Measurements from ENCODE around the gene SLBP.
A peak's percentile ranks its signal among the peaks of the same experiment; 100 is the strongest.
"Not testable (repeated sequence)": the region's sequence is repeated elsewhere in the genome, so short reads cannot be mapped to it uniquely, and the experiment has no call there.

SLBP gene

GRCh38 chr4:1676605-1677525, 35.3 kb downstream of the SLBP start:
- WGBS (ENCODE audit: insufficient coverage) = 73% methylated on average over 21 of the region's 25 CpGs
- Histone ChIP-seq H3K27me3 (replicated peaks in 2 of 5; ENCODE audit: control insufficient read depth in 4 of 5, insufficient read depth in 5 of 5, low read length in 4 of 5) (no peaks in the 10 kb centered on the region), H3K36me3 (ENCODE audit: control insufficient read depth in 4 of 4, insufficient read depth in 4 of 4, low read length in 3 of 4) (no peaks in the 10 kb centered on the region), H3K27ac (ENCODE audit: insufficient read depth in 1 of 2, low read depth in 1 of 2, low read length in 2 of 2, poor library complexity in 1 of 2, severe bottlenecking in 2 of 2) (no peak overlapping the region), H3K9me3 (ENCODE audit: control extremely low read depth in 1 of 5, control insufficient read depth in 4 of 5, insufficient read depth in 2 of 5, low read depth in 1 of 5, low read length in 4 of 5) (no peaks in the 10 kb centered on the region), H3K4me3 (ENCODE audit: control insufficient read depth in 1 of 7, extremely low read depth in 1 of 7, insufficient read depth in 4 of 7, low read depth in 2 of 7, low read length in 6 of 7) (no peak overlapping the region), H3K4me1 (ENCODE audit: control extremely low read depth in 1 of 4, control insufficient read depth in 4 of 4, insufficient read depth in 4 of 4, low read length in 3 of 4) (peaks cover 0 to 12% (median 10%) of the 10 kb centered on the region in 4 experiments)
- ChIA-PET POLR2A (no interaction called here), CTCF (interaction anchor here (1.6 to 1.7 kb wide), 2 partner anchors 14 to 16 kb away, joined by 4 to 6 read pairs; no protein-coding TSS in a partner anchor)
- DNase-seq = peak; percentile 42 to 86 (median 78)

- Histone ChIP-seq H3K4me1 (ENCODE audit: control extremely low read depth in 1 of 4, control insufficient read depth in 4 of 4, insufficient read depth in 4 of 4, low read length in 3 of 4) (peaks cover 0 to 12% (median 10%) of the 10 kb centered on the region in 4 experiments), H3K36me3 (ENCODE audit: control insufficient read depth in 4 of 4, insufficient read depth in 4 of 4, low read length in 3 of 4) (no peaks in the 10 kb centered on the region), H3K4me3 (ENCODE audit: control insufficient read depth in 1 of 7, extremely low read depth in 1 of 7, insufficient read depth in 4 of 7, low read depth in 2 of 7, low read length in 6 of 7) (no peak overlapping the region), H3K27me3 (replicated peaks in 2 of 5; ENCODE audit: control insufficient read depth in 4 of 5, insufficient read depth in 5 of 5, low read length in 4 of 5) (no peaks in the 10 kb centered on the region), H3K9me3 (ENCODE audit: control extremely low read depth in 1 of 5, control insufficient read depth in 4 of 5, insufficient read depth in 2 of 5, low read depth in 1 of 5, low read length in 4 of 5) (no peaks in the 10 kb centered on the region), H3K27ac (ENCODE audit: insufficient read depth in 1 of 2, low read depth in 1 of 2, low read length in 2 of 2, poor library complexity in 1 of 2, severe bottlenecking in 2 of 2) (no peak overlapping the region)
- POLR2A ChIA-PET = no interaction called here
- CTCF ChIA-PET = interaction anchor here (1.1 to 1.7 kb wide), 3 partner anchors 15 to 19 kb away, joined by 3 to 6 read pairs (median 4); no protein-coding TSS in a partner anchor
- whole genome bisulfite sequencing (ENCODE audit: insufficient coverage) = 89% methylated on average over 8 of the region's 10 CpGs
- DNase-seq = no peak
These were observed 36.3 kb downstream of the SLBP start for GRCh38 chr4:1675802-1676137.

GRCh38 chr4:1675136-1675801, 36.9 kb downstream of the SLBP start:
- Histone ChIP-seq H3K9me3 (ENCODE audit: control extremely low read depth in 1 of 5, control insufficient read depth in 4 of 5, insufficient read depth in 2 of 5, low read depth in 1 of 5, low read length in 4 of 5) (no peaks in the 10 kb centered on the region), H3K36me3 (ENCODE audit: control insufficient read depth in 4 of 4, insufficient read depth in 4 of 4, low read length in 3 of 4) (no peaks in the 10 kb centered on the region), H3K4me1 (ENCODE audit: control extremely low read depth in 1 of 4, control insufficient read depth in 4 of 4, insufficient read depth in 4 of 4, low read length in 3 of 4) (peaks cover 0 to 12% (median 10%) of the 10 kb centered on the region in 4 experiments), H3K27ac (ENCODE audit: insufficient read depth in 1 of 2, low read depth in 1 of 2, low read length in 2 of 2, poor library complexity in 1 of 2, severe bottlenecking in 2 of 2) (no peak overlapping the region), H3K4me3 (ENCODE audit: control insufficient read depth in 1 of 7, extremely low read depth in 1 of 7, insufficient read depth in 4 of 7, low read depth in 2 of 7, low read length in 6 of 7) (no peak overlapping the region), H3K27me3 (replicated peaks in 2 of 5; ENCODE audit: control insufficient read depth in 4 of 5, insufficient read depth in 5 of 5, low read length in 4 of 5) (no peaks in the 10 kb centered on the region)
- DNase-seq = no peak
- ChIA-PET CTCF (interaction anchor here (0.5 to 1.7 kb wide), 3 partner anchors 13 to 19 kb away, joined by 3 to 6 read pairs (median 3); no protein-coding TSS in a partner anchor), POLR2A (no interaction called here)
- 90% methylated on average over 19 of the region's 19 CpGs for WGBS (ENCODE audit: insufficient coverage)

GRCh38 chr4:1674682-1675081, 37.4 kb downstream of the SLBP start:
- POLR2A ChIA-PET = no interaction called here
- no peak for DNase-seq
- H3K36me3 ChIP-seq (ENCODE audit: control insufficient read depth in 4 of 4, insufficient read depth in 4 of 4, low read length in 3 of 4) = no peaks in the 10 kb centered on the region
- no peak overlapping the region for H3K4me3 ChIP-seq (ENCODE audit: control insufficient read depth in 1 of 7, extremely low read depth in 1 of 7, insufficient read depth in 4 of 7, low read depth in 2 of 7, low read length in 6 of 7)
- H3K9me3 ChIP-seq (ENCODE audit: control extremely low read depth in 1 of 5, control insufficient read depth in 4 of 5, insufficient read depth in 2 of 5, low read depth in 1 of 5, low read length in 4 of 5) = no peaks in the 10 kb centered on the region
- H3K4me1 ChIP-seq (ENCODE audit: control extremely low read depth in 1 of 4, control insufficient read depth in 4 of 4, insufficient read depth in 4 of 4, low read length in 3 of 4) = peaks cover 0 to 12% (median 10%) of the 10 kb centered on the region in 4 experiments
- CTCF ChIA-PET = interaction anchor here (0.5 to 1.1 kb wide), 2 partner anchors 12 to 20 kb away, joined by 3 read pairs; no protein-coding TSS in a partner anchor
- WGBS (ENCODE audit: insufficient coverage) = 87% methylated on average over 9 of the region's 9 CpGs
- H3K27me3 ChIP-seq (replicated peaks in 2 of 5; ENCODE audit: control insufficient read depth in 4 of 5, insufficient read depth in 5 of 5, low read length in 4 of 5) = no peaks in the 10 kb centered on the region
- H3K27ac ChIP-seq (ENCODE audit: insufficient read depth in 1 of 2, low read depth in 1 of 2, low read length in 2 of 2, poor library complexity in 1 of 2, severe bottlenecking in 2 of 2) = no peak overlapping the region

- peaks cover 0 to 12% (median 10%) of the 10 kb centered on the region in 4 experiments for H3K4me1 ChIP-seq (ENCODE audit: control extremely low read depth in 1 of 4, control insufficient read depth in 4 of 4, insufficient read depth in 4 of 4, low read length in 3 of 4)
- CTCF ChIA-PET = no interaction called here
- WGBS (ENCODE audit: insufficient coverage) = 94% methylated on average over 20 of the region's 20 CpGs
- H3K9me3 ChIP-seq (ENCODE audit: control extremely low read depth in 1 of 5, control insufficient read depth in 4 of 5, insufficient read depth in 2 of 5, low read depth in 1 of 5, low read length in 4 of 5) = no peaks in the 10 kb centered on the region
- no peaks in the 10 kb centered on the region for H3K27me3 ChIP-seq (replicated peaks in 2 of 5; ENCODE audit: control insufficient read depth in 4 of 5, insufficient read depth in 5 of 5, low read length in 4 of 5)
- POLR2A ChIA-PET = no interaction called here
- no peak overlapping the region for H3K27ac ChIP-seq (ENCODE audit: insufficient read depth in 1 of 2, low read depth in 1 of 2, low read length in 2 of 2, poor library complexity in 1 of 2, severe bottlenecking in 2 of 2)
- no peaks in the 10 kb centered on the region for H3K36me3 ChIP-seq (ENCODE audit: control insufficient read depth in 4 of 4, insufficient read depth in 4 of 4, low read length in 3 of 4)
- no peak for DNase-seq
- H3K4me3 ChIP-seq (ENCODE audit: control insufficient read depth in 1 of 7, extremely low read depth in 1 of 7, insufficient read depth in 4 of 7, low read depth in 2 of 7, low read length in 6 of 7) = no peak overlapping the region
These were observed 38.4 kb downstream of the SLBP start for GRCh38 chr4:1673671-1674070.

- CTCF ChIA-PET = interaction anchor here (0.6 to 0.7 kb wide), 3 partner anchors 85 to 578 kb away, joined by 3 to 4 read pairs (median 3); no protein-coding TSS in a partner anchor
- H3K27ac ChIP-seq (ENCODE audit: insufficient read depth in 1 of 2, low read depth in 1 of 2, low read length in 2 of 2, poor library complexity in 1 of 2, severe bottlenecking in 2 of 2); POLR2A ChIA-PET; H3K27me3 ChIP-seq (replicated peaks in 2 of 5; ENCODE audit: control insufficient read depth in 4 of 5, insufficient read depth in 5 of 5, low read length in 4 of 5); DNase-seq; H3K9me3 ChIP-seq (ENCODE audit: control extremely low read depth in 1 of 5, control insufficient read depth in 4 of 5, insufficient read depth in 2 of 5, low read depth in 1 of 5, low read length in 4 of 5); H3K4me1 ChIP-seq (ENCODE audit: control extremely low read depth in 1 of 4, control insufficient read depth in 4 of 4, insufficient read depth in 4 of 4, low read length in 3 of 4); H3K4me3 ChIP-seq (ENCODE audit: control insufficient read depth in 1 of 7, extremely low read depth in 1 of 7, insufficient read depth in 4 of 7, low read depth in 2 of 7, low read length in 6 of 7); H3K36me3 ChIP-seq (ENCODE audit: control insufficient read depth in 4 of 4, insufficient read depth in 4 of 4, low read length in 3 of 4): not testable (repeated sequence)
- whole genome bisulfite sequencing (ENCODE audit: insufficient coverage) = 93% methylated on average over 12 of the region's 20 CpGs
These were observed 41.1 kb downstream of the SLBP start for GRCh38 chr4:1671011-1671410.

- Histone ChIP-seq H3K36me3 (ENCODE audit: control insufficient read depth in 4 of 4, insufficient read depth in 4 of 4, low read length in 3 of 4) (no peaks in the 10 kb centered on the region), H3K4me3 (ENCODE audit: control insufficient read depth in 1 of 7, extremely low read depth in 1 of 7, insufficient read depth in 4 of 7, low read depth in 2 of 7, low read length in 6 of 7) (no peak overlapping the region), H3K4me1 (ENCODE audit: control extremely low read depth in 1 of 4, control insufficient read depth in 4 of 4, insufficient read depth in 4 of 4, low read length in 3 of 4) (no peaks in the 10 kb centered on the region), H3K27me3 (replicated peaks in 2 of 5; ENCODE audit: control insufficient read depth in 4 of 5, insufficient read depth in 5 of 5, low read length in 4 of 5) (no peaks in the 10 kb centered on the region), H3K27ac (ENCODE audit: insufficient read depth in 1 of 2, low read depth in 1 of 2, low read length in 2 of 2, poor library complexity in 1 of 2, severe bottlenecking in 2 of 2) (no peak overlapping the region), H3K9me3 (ENCODE audit: control extremely low read depth in 1 of 5, control insufficient read depth in 4 of 5, insufficient read depth in 2 of 5, low read depth in 1 of 5, low read length in 4 of 5) (no peaks in the 10 kb centered on the region)
- 100% methylated on average over 9 of the region's 11 CpGs for WGBS (ENCODE audit: insufficient coverage)
- no peak for DNase-seq
- ChIA-PET CTCF (interaction anchor here (0.6 kb wide), 1 partner anchor 138 kb away, joined by 3 read pairs; no protein-coding TSS in a partner anchor), POLR2A (no interaction called here)
These were observed 41.8 kb downstream of the SLBP start for GRCh38 chr4:1670279-1670678.

Data from common myeloid progenitor, CD34-positive (primary cell).